SIG-M5 (cell line): Measurements from ENCODE around the gene PLXNA4.
"Not testable (repeated sequence)": the region's sequence is repeated elsewhere in the genome, so short reads cannot be mapped to it uniquely, and the experiment has no call there.

Experiments
- DNase-seq: peaks from one replicate; lab custom pipeline; 2025; lab: John Stamatoyannopoulos, UW

Gene PLXNA4

DNA sequence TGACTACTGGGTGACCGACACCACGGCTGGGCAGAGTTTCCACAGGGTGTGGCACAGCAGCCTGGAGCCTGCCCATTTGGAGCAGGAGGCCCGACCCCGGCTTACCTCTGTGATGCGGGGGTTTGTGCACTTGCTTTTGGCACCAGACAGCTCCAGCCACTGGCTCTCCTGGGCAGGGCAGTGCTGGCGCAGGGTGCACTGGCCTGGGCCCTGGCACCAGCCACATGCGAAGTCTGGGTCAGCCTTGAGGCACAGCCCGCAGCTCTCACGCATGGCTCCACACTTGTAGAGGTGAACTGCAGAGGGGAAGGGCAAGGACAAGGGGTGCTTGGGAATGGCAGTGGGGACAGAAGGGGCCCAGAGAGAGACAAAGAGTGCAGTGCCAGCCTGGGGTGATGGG is 373.7 kb downstream of the PLXNA4 start:
- DNase-seq, result no peak

DNA sequence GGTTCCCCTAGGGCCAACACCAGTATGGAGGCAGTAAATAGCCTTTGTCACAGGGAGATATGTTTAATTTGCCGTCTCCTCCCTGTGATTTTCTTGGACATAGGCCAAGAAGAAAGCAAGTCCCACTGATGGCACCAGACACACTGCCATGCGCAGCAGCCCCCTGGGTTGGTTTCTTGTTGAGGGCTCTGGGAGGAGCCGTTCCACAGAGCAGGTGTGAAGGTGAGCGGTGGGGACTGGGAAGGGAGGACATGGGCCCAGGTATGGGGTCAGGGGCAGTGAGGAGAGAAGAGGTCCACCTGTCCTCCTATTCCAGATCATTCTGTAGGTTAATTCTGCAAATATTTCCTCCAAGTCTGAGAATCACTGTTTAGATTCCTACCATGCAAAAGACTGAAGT is 376.1 kb downstream of the PLXNA4 start:
- no peak for DNase-seq

DNA sequence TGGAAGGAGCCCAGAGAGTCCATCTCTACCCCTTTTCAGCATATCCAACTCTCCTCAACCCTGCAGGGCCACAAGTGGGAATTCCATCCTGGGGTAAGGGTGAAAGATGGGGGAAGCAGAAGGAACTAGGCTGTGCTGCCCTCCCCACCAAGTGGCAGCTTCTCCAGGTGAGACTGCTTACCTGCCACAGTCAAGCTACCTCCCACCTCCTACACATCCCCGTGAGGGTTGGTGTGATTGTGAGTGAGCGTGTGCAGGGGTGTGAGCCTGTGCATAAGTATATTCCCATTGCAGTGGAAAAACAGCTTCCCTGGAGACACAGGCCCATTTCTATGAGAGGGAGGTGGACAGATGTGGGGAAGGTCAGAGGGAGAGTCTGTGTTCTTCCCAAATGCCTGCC is 376.6 kb downstream of the PLXNA4 start:
- no peak for DNase-seq

DNA sequence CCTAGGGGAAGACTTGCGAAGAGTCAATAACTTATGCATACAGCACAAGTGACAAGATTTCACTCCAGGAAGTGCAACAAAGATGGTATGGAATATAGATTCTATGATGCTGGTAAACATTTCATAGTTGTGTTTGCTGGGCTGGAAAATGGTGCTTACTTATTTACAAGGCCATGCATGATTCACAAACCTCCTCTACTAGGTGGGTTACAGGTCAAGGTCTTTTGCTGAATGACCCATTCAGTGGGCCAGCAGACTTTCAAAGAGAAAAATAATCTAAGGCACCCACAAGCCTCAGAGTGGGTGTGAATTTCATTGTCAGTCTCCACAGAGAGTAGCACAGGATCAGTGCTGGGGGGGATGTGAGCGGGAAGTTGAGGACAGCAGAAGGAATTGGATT is 378.5 kb downstream of the PLXNA4 start:
- DNase-seq, result no peak

GRCh38 chr7:132193898-132194297 is 382.4 kb downstream of the PLXNA4 start:
- no peak for DNase-seq

DNA sequence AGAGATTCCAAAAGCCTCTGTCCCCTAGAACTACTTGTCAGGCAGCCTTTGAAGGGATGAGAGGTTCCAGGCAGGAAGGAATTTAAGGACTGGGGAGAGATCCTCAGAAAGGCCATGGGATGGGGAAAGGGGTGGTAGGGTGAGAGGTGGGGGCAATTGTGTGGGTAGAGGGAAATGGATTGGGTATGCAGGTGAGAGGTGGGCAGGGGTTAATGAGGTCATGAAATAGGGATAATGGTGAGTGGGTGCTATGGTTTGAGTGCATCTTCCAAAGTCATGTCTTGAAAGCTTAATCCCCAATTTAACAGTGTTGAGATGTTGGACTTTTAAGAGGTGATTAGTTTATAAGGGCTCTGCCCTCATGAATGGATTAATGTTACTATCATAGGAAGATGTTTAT is 383.5 kb downstream of the PLXNA4 start:
- DNase-seq, result no peak

DNA sequence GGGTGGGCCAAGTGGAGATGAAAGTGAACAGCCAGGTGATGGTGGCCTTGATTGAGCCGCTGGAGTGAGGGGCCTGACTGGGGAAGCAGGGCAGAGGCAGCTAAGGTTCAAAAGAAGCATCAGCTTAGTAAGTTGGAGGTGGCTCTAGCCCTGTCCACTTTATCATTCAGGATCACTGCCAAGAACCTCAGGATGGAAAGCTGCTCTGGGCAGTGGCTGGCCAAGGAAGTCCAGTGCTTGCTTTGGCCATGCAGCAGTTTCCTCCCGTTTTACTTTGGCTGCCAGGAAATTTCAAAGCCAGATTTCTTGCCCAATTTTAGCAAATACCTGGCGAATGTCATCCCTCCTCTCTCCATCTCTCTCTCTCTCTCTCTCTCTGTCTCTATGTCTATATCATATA is 384.9 kb downstream of the PLXNA4 start:
- DNase-seq, result no peak

DNA sequence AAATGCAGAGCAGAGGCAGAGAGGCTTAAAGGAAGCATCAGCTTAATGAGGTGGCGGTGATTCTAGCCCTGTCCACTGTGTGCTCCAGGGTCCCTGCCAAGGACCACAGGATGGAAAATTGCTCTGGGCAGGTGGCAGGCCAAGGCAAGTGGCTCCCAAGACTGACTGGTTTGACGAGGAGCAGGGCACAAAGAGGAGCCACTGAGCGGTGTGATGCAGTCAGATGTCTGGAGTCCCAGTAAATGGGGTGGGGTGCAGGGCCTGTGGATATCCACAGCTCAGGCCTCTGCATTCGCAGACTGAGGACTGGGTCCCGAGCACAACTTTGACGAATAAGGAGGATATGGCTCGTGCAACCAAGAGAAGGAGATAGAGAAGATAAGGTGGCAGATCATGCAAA is 385.6 kb downstream of the PLXNA4 start:
- no peak for DNase-seq

DNA sequence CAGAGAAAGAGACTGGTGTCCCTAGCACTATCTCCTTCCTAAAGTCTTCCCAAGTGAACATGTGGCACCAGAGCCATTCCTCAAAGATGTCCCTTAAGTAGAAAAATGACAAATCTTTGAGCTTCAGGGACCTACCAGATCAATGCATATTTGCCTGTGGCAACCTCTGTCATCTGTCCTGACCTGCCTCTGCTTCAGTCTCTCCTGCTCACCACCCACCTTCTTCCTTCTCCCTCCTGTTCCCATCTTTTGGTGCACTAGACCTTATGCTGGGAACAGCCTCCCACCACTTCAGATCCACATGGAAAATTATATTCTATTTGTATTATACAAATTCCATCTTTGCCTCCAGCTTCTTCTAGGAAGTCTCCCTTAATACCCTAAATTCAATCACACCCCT is 386.4 kb downstream of the PLXNA4 start:
- no peak for DNase-seq

DNA sequence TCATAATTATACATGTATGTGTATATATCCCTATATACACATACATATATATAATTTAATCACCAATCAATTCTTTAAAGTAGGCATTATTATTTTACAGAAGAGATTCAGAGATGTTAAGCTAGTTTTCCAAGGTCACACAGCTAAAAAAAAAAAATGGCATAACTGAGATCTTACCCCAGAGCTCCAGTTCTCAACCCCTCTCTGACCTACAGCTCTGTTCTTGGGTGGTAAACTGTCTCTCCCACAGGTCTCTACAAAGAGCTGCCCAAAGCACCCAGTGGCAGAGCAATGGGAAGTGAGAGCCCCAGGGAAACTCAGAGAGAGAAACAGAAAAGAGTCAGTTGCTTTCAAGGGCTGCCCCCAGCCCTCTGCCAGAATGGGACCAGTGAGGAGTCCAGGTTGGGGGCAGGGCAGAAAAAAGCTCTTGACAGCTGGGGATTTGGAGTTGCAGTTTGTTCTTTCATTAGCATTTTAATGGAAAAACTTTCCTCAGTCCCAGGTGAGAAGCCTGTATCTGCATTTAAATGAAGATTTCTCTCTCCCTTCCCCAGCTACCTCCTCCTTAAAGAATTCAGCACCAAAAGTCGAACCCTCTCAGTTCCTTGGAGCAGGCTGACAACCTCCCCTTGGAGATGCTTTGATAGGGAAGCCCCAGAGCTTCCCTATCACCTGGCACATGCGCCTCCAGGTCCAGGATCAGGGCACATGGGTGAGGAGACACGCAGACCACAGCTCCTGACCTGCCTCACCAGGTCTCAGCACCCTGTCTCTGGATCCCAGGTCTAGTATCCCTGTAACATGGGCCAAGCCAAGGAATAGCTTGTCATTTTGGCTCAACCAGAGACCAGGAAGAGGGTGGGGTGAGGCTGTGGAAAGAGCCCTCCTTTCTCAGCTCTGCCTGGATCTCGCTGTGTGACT is 388.1 kb downstream of the PLXNA4 start:
- DNase-seq, result no peak

DNA sequence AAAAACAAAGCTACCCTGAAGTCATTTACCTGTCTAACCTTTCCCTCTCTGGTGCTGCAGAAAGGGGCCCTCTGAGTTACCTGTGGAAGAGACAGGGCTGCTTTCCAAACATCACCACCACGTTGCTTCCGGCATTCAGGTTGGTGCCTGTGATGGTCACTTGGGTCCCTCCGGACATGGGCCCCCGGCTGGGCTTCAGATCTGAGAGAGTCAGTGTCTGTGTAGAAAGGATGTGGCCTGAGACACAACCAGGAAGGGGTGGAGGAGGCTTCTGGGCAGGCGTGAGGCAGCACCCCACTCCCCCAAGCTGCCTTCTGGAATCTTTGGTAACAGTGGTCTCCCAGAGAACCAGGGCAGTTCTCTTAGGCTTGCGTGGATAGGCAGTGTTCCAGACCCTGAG is 388.9 kb downstream of the PLXNA4 start:
- DNase-seq, result no peak

GRCh38 chr7:132185150-132185549 is 391.1 kb downstream of the PLXNA4 start:
- DNase-seq, result no peak

DNA sequence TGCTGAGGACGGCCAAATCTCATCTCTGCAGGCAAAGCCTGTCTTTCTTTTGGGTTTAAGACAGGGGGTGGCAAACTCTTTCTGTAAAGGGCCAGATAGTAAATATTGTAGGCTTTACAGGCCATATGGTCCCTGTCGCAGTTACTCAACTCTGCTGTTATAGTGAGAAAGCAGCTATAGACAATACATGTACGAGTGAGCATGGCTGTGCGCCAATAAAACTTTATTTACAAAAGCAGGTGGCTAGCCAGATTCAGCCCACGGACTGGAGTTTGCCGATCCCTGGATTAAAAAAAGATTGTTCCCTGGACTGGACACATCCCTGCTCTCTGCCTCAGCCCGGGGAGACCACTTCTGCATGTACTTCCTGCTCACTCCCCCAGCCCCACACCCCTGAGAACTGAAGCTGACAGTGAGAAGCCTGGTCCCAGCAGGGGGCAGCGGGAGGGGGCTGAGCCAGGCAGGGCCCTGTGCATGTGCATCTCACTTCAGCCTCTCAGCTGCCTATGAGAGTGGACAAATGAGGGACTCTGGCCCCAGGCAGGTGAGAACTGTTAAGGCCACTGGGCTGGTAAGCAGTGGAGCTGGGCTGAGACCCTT is 392.4 kb downstream of the PLXNA4 start:
- no peak for DNase-seq

GRCh38 chr7:132182992-132183391 is 393.3 kb downstream of the PLXNA4 start:
- DNase-seq, result no peak

- no peak for DNase-seq
Observed at GRCh38 chr7:132181946-132182685, 394.2 kb downstream of the PLXNA4 start.

GRCh38 chr7:132181371-132181770 is 394.9 kb downstream of the PLXNA4 start:
- DNase-seq, result no peak

DNA sequence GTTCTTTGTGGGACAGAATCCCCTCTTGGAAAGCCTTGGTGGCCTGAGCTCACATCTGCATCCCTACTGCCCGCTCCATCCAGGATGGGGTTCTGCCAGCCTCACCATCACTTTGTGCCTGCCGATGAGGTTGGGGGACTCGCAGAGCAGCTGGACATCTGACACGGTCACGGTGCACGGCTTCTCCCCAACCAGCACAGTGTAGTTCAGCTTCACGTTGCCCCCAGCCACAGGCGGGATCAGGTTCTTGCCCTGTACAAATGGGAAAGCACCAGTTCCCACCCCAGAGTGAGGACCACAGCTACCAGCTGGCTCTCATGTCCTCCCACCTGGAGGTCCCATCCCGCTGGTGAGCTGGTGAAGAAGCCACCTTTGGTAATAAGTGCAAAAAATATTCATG is 395.8 kb downstream of the PLXNA4 start:
- DNase-seq, result no peak

GRCh38 chr7:132179681-132180080 is 396.6 kb downstream of the PLXNA4 start:
- DNase-seq, result no peak

DNA sequence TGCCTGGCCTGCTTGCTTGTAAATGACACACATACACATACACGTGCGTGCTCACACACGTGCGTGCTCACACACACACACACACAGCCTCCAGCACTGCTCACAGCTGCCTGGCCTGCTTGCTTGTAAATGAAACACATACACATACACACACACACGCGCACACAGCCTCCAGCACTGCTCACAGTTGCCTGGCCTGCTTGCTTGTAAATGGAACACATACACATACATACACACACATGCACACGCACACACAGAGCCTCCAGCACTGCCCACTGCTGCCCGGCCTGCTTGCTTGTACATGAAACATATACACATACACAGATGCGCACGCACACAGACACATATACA is 397.2 kb downstream of the PLXNA4 start:
- no peak for DNase-seq

DNA sequence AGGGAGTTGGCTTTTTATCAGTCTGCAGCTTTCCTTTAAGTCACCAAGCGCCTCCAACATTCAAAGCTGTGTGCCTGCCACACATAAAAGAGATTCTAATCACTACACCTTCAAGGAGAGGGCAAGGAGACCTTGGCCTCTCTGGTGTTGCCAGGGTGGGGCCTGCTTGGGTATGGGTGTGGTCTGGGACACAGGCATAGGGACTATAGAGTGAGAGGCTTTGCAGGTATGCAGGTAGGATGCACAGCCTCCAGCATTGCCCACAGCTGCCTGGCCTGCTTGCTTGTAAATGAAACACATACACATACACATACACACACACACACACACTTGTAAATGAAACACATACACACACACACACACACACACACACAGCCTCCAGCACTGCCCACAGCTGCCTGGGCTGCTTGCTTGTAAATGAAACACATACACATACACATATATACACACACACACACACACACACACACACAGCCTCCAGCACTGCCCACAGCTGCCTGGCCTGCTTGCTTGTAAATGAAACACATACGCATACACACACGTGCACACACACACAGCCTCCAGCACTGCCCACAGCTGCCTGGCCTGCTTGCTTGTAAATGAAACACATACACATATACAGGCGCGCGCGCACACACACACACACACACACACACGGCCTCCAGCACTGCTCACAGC is 397.7 kb downstream of the PLXNA4 start:
- DNase-seq, result not testable (repeated sequence)

DNA sequence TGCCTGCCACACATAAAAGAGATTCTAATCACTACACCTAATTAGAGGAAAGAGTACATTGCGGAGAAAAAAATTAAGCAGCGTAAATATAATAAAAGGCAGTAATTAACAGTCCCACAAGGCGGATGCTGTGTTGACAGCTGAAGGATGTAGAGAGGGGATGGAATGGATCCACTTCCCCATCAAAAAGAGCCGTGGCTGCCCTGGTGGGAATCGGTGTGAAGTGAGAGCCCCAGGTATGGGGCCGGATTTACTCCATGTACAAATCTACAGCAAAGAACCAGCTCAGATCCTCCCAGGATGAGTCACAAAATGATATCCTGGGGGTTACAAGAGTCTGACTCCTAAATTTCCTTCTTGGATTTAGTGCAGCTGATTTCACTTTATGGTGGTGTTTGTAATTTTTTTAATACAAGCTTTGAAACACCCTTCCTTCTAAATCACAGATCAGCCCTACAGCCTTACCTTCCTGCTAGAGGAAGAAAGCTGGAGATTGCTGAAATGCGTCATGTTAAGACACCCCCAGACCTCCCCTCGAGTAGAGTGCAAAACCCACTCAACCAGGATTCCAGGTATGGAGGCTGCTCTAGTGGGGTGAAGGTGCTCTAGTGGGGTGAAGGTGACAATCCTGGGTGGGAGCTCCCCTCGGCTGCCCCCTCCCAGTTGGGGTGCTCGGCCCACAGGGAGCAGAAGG is 398.4 kb downstream of the PLXNA4 start:
- no peak for DNase-seq

- no peak for DNase-seq
Observed at GRCh38 chr7:132176719-132177118, 399.6 kb downstream of the PLXNA4 start.
